SK-N-SH (cell line): Measurements from ENCODE around the gene GALNTL6. TPM values are rescaled to one million over a fixed set of nuclear protein-coding genes. Genes with fewer than 3 reads are reported as not detected.
A peak's percentile ranks its signal among the peaks of the same experiment; 100 is the strongest.

Experiments used
- CTCF ChIA-PET: fragments of 300-600, 350-600 bp; formaldehyde crosslinking; extraction: SDS; loops from one replicate; lab custom pipeline; 2021; lab: Yijun Ruan, JAX
- POLR2A ChIA-PET: fragments of 350-600 bp; sonication (Branson Sonifier 250); formaldehyde crosslinking; extraction: SDS; loops from one replicate; lab custom pipeline; 2020; ENCODE audit warnings: antibody characterized with exemption, inconsistent platforms; lab: Yijun Ruan, JAX
- DNase-seq: peaks from one replicate; pipeline ENCODE4 v3.0.0; 2012
- H2AFZ ChIP-seq: fragments of 200-600 bp; sonication (generic); 2 replicates; pipeline ENCODE4 v1.8.1; 2016; ENCODE audit warnings: antibody characterized with exemption, mild to moderate bottlenecking, low read depth
- H3F3A ChIP-seq: fragments of 200-600 bp; sonication (generic); replicated peaks from 2 replicates; pipeline ENCODE3; 2016; ENCODE audit warnings: antibody characterized with exemption, mild to moderate bottlenecking; ENCODE audit not compliant: insufficient read depth
- H3K27ac ChIP-seq, 2 experiments: fragments of 200-500 bp in 1 of 2; fragments of 200-600 bp in 1 of 2; sonication (Bioruptor generic) in 1 of 2; sonication (generic), shearing (Covaris generic) in 1 of 2; 2 replicates each; pipeline versions ENCODE4 v1.5.1 to v1.6.1; 2014 to 2016; ENCODE audit warnings: low read depth in 2 of 2, inconsistent platforms in 1 of 2, low read length in 1 of 2, mild to moderate bottlenecking in 1 of 2, mixed read lengths in 1 of 2
- H3K27me3 ChIP-seq: fragments of 200-600 bp; sonication (generic), shearing (Covaris generic); 2 replicates; pipeline ENCODE4 v1.6.1; 2016; ENCODE audit warnings: mixed run types; ENCODE audit not compliant: insufficient read depth
- H3K36me3 ChIP-seq, 2 experiments: fragments of 200-500 bp in 1 of 2; fragments of 200-600 bp in 1 of 2; sonication (Bioruptor generic) in 1 of 2; sonication (generic) in 1 of 2; replicated peaks in 1 of 2; 2 replicates each; pipeline versions ENCODE3 to v1.5.1; 2014 to 2016; ENCODE audit warnings: low read length in 1 of 2, mild to moderate bottlenecking in 1 of 2; ENCODE audit not compliant: insufficient read depth in 2 of 2, control insufficient read depth in 1 of 2
- H3K4me1 ChIP-seq, 2 experiments: fragments of 200-500 bp in 1 of 2; fragments of 200-600 bp in 1 of 2; sonication (Bioruptor generic) in 1 of 2; sonication (generic), shearing (Covaris generic) in 1 of 2; 2 replicates each; pipeline versions ENCODE4 v1.5.1 to v1.6.1; 2014 to 2016; ENCODE audit warnings: low read depth in 1 of 2, low read length in 1 of 2, mixed run types in 1 of 2; ENCODE audit not compliant: insufficient read depth in 2 of 2, control insufficient read depth in 1 of 2
- H3K4me2 ChIP-seq: fragments of 200-600 bp; sonication (generic), shearing (Covaris generic); 2 replicates; pipeline ENCODE4 v1.6.1; 2017; ENCODE audit warnings: mixed run types
- H3K4me3 ChIP-seq, 2 experiments: fragments of 200-500 bp in 1 of 2; fragments of 200-600 bp in 1 of 2; sonication (Bioruptor generic) in 1 of 2; sonication (generic), shearing (Covaris generic) in 1 of 2; 2 replicates each; pipeline versions ENCODE4 v1.5.1 to v1.8.1; 2014 to 2016; ENCODE audit warnings: low read depth in 2 of 2, inconsistent platforms in 1 of 2, low read length in 1 of 2, mild to moderate bottlenecking in 1 of 2, mixed read lengths in 1 of 2, moderate library complexity in 1 of 2
- H3K79me2 ChIP-seq: fragments of 200-600 bp; sonication (generic); 2 replicates; pipeline ENCODE4 v1.8.1; 2017; ENCODE audit warnings: mild to moderate bottlenecking; ENCODE audit not compliant: insufficient read depth
- H3K9ac ChIP-seq: fragments of 200-600 bp; sonication (generic); 2 replicates; pipeline ENCODE4 v1.6.1; 2017; ENCODE audit warnings: mixed run types
- H3K9me2 ChIP-seq: fragments of 200-600 bp; sonication (generic); 2 replicates; pipeline ENCODE4 v1.6.1; 2017; ENCODE audit warnings: mixed run types
- H3K9me3 ChIP-seq: fragments of 200-600 bp; sonication (generic); 2 replicates; pipeline ENCODE4 v1.6.1; 2017; ENCODE audit warnings: mixed run types, mild to moderate bottlenecking, moderate library complexity
- H4K20me1 ChIP-seq: fragments of 200-600 bp; sonication (generic); 2 replicates; pipeline ENCODE4 v1.6.1; 2017; ENCODE audit warnings: mild to moderate bottlenecking, mixed run types; ENCODE audit not compliant: insufficient read depth
- CHD2 ChIP-seq: fragments of 150-350 bp; IDR thresholded peaks from 2 replicates; pipeline ENCODE4 v1.6.1; 2018; ENCODE audit warnings: low read length; ENCODE audit not compliant: partially characterized antibody
- CTCF ChIP-seq: fragments of 200-600 bp; sonication (generic); IDR thresholded peaks from 2 replicates; pipeline ENCODE4 v1.6.1; 2017; ENCODE audit warnings: antibody characterized with exemption, mild to moderate bottlenecking, moderate library complexity
- ELF1 ChIP-seq: IDR thresholded peaks from 2 replicates; pipeline ENCODE4 v1.4.0; 2012
- FOXJ3 ChIP-seq: sonication (generic); formaldehyde crosslinking; IDR thresholded peaks from 2 replicates; pipeline ENCODE4 v1.5.1; 2020; ENCODE audit warnings: mild to moderate bottlenecking, missing genetic modification reagents
- FOXM1 ChIP-seq: IDR thresholded peaks from 2 replicates; pipeline ENCODE4 v1.4.0; 2012; ENCODE audit warnings: low read depth, mild to moderate bottlenecking
- GABPA ChIP-seq: IDR thresholded peaks from 2 replicates; pipeline ENCODE4 v1.4.0; 2012; ENCODE audit warnings: low read depth, mild to moderate bottlenecking
- GATA2 ChIP-seq: sonication (generic); formaldehyde crosslinking; IDR thresholded peaks from 2 replicates; pipeline ENCODE4 v1.5.0; 2020; ENCODE audit warnings: mild to moderate bottlenecking, missing genetic modification reagents
- IRF3 ChIP-seq: fragments of 150-350 bp; IDR thresholded peaks from 2 replicates; pipeline ENCODE4 v1.6.1; 2016; ENCODE audit warnings: mild to moderate bottlenecking, low read depth, low read length
- JUND ChIP-seq: IDR thresholded peaks from 2 replicates; pipeline ENCODE4 v1.4.0; 2012
- MEF2A ChIP-seq: IDR thresholded peaks from 2 replicates; pipeline ENCODE4 v1.4.0; 2012; ENCODE audit warnings: low read depth, borderline replicate concordance
- POLR2AphosphoS5 ChIP-seq: IDR thresholded peaks from 2 replicates; pipeline ENCODE4 v1.6.1; 2012; ENCODE audit warnings: low read depth, low read length
- RAD21 ChIP-seq: IDR thresholded peaks from 2 replicates; pipeline ENCODE4 v1.6.1; 2012; ENCODE audit warnings: mild to moderate bottlenecking, low read length
- RCOR1 ChIP-seq: fragments of 150-350 bp; IDR thresholded peaks from 2 replicates; pipeline ENCODE4 v1.6.1; 2017; ENCODE audit warnings: antibody characterized with exemption, low read length
- REST ChIP-seq: IDR thresholded peaks from 2 replicates; pipeline ENCODE4 v1.6.1; 2012; ENCODE audit warnings: mild to moderate bottlenecking, low read depth, low read length, moderate library complexity
- RFX5 ChIP-seq: IDR thresholded peaks from 2 replicates; pipeline ENCODE4 v1.6.1; 2012; ENCODE audit warnings: mild to moderate bottlenecking, improper control_type of control experiment, low read length
- SMC3 ChIP-seq: IDR thresholded peaks from 2 replicates; pipeline ENCODE4 v1.6.1; 2012; ENCODE audit warnings: low read depth, low read length, improper control_type of control experiment
- TAF1 ChIP-seq: IDR thresholded peaks from 2 replicates; pipeline ENCODE4 v1.6.1; 2012; ENCODE audit warnings: low read depth, mild to moderate bottlenecking, low read length, moderate library complexity, borderline replicate concordance
- TEAD4 ChIP-seq: IDR thresholded peaks from 2 replicates; pipeline ENCODE4 v1.4.0; 2012; ENCODE audit warnings: mild to moderate bottlenecking, borderline replicate concordance; ENCODE audit not compliant: insufficient read depth
- YY1 ChIP-seq: IDR thresholded peaks from 2 replicates; pipeline ENCODE4 v1.4.0; 2012; ENCODE audit warnings: low read depth, mild to moderate bottlenecking
- ZBTB33 ChIP-seq: IDR thresholded peaks from 2 replicates; pipeline ENCODE4 v1.4.0; 2012; ENCODE audit warnings: low read depth, borderline replicate concordance
- WGBS: methylation state at CpG from one replicate; pipeline ENCODE4 v1.1.6; 2017; ENCODE audit warnings: low lambda C conversion rate; 5-methylcytosine and 5-hydroxymethylcytosine counted together
- polyA plus RNA-seq, 3 experiments: library from polyadenylated mRNA; depleted of rRNA; stranded (reverse); fragments of >200 nt; gene quantifications; 2 replicates each; pipeline ENCODE4 v1.2.3, GENCODE V29; 2012

Gene GALNTL6
- polyA plus RNA-seq, 1 of the 3 experiments (the other 2 are of a cell fraction), result 0.07 TPM

GRCh38 chr4:171846232-171846631 lies 33.0 kb downstream of the GALNTL6 start:
- CTCF ChIA-PET, result interaction anchor here (0.9 to 2.8 kb wide), 3 partner anchors 356 to 856 kb away, joined by 3 to 12 read pairs (median 3); no protein-coding TSS in a partner anchor
- H3K4me2 ChIP-seq, result no peak overlapping the region
- 35% methylated on average over 2 of the region's 2 CpGs for WGBS
- H2AFZ ChIP-seq, result no peak overlapping the region
- no peaks in the 10 kb centered on the region for H4K20me1 ChIP-seq
- no peaks in the 10 kb centered on the region for H3F3A ChIP-seq
- TF ChIP-seq POLR2AphosphoS5, result no peak
- TF ChIP-seq CTCF, result peak; percentile 73
- TF ChIP-seq RAD21, result peak; percentile 85
- peak; percentile 82 for TF ChIP-seq SMC3
- TF ChIP-seq GABPA, result no peak
- H3K36me3 ChIP-seq, result no peaks in the 10 kb centered on the region
- no peaks in the 10 kb centered on the region for H3K9me3 ChIP-seq
- H3K4me1 ChIP-seq, result no peaks in the 10 kb centered on the region
- POLR2A ChIA-PET, result no interaction called here
- no peaks in the 10 kb centered on the region for H3K79me2 ChIP-seq
- H3K9ac ChIP-seq, result no peak overlapping the region
- no peaks in the 10 kb centered on the region for H3K27me3 ChIP-seq
- H3K27ac ChIP-seq, result no peak overlapping the region
- peak overlapping the region in 1 of 2 experiments; percentile 43; a peak in 1 of 4 replicates for H3K4me3 ChIP-seq
- DNase-seq, result peak; percentile 37
- H3K9me2 ChIP-seq, result no peaks in the 10 kb centered on the region

- Histone ChIP-seq H3K9me3 (no peaks in the 10 kb centered on the region), H3K36me3 (no peaks in the 10 kb centered on the region), H3K4me3 (no peak overlapping the region), H3K4me2 (no peak overlapping the region), H4K20me1 (no peaks in the 10 kb centered on the region), H3K9me2 (no peaks in the 10 kb centered on the region), H3K27me3 (no peaks in the 10 kb centered on the region), H3K9ac (no peak overlapping the region), H2AFZ (no peak overlapping the region), H3F3A (no peaks in the 10 kb centered on the region), H3K27ac (no peak overlapping the region), H3K4me1 (no peaks in the 10 kb centered on the region), H3K79me2 (no peaks in the 10 kb centered on the region)
- CTCF ChIA-PET, result interaction anchor here (1.2 to 2.8 kb wide), 2 partner anchors 355 kb away, joined by 5 to 12 read pairs; no protein-coding TSS in a partner anchor
- POLR2A ChIA-PET, result no interaction called here
- DNase-seq, result no peak
- 22% methylated on average over 2 of the region's 2 CpGs for WGBS
- no peak for TF ChIP-seq FOXJ3
- no peak for TF ChIP-seq IRF3
- no peak for TF ChIP-seq JUND
- TF ChIP-seq REST, result no peak
- TF ChIP-seq RFX5, result no peak
- no peak for TF ChIP-seq RCOR1
- no peak for TF ChIP-seq TAF1
- TF ChIP-seq GATA2, result no peak
- TF ChIP-seq GABPA, result no peak
- TF ChIP-seq CHD2, result no peak
- TF ChIP-seq ELF1, result no peak
- TF ChIP-seq MEF2A, result no peak
- no peak for TF ChIP-seq YY1
- TF ChIP-seq FOXM1, result no peak
- no peak for TF ChIP-seq ZBTB33
- TF ChIP-seq TEAD4, result no peak
Measured at GRCh38 chr4:171846893-171847292, 33.7 kb downstream of the GALNTL6 start.
